T-helper 1 cell treated with Interleukin-12 subunit alpha and Interleukin-12 subunit beta and Interleukin-4 antibody, amounts not matched to agents 30 μg/mL and 1 μg/mL, for 36 hours (primary cell): ENCODE results near the gene PTPRG.

Source experiments
- H3K27ac Mint-ChIP-seq: one replicate; pipeline ENCODE4 v1.8.0; 2021; ENCODE audit warnings: mild to moderate bottlenecking, mixed read lengths
- H3K27me3 Mint-ChIP-seq: one replicate; pipeline ENCODE4 v1.8.0; 2021; ENCODE audit warnings: low read depth, mixed read lengths
- H3K36me3 Mint-ChIP-seq: one replicate; pipeline ENCODE4 v1.8.0; 2021; ENCODE audit warnings: low read depth, mixed read lengths
- H3K4me1 Mint-ChIP-seq: one replicate; pipeline ENCODE4 v1.8.0; 2021; ENCODE audit warnings: low read depth, mixed read lengths
- H3K4me3 Mint-ChIP-seq: one replicate; pipeline ENCODE4 v1.8.0; 2021; ENCODE audit warnings: mild to moderate bottlenecking, moderate library complexity, mixed read lengths
- H3K9me3 Mint-ChIP-seq: one replicate; pipeline ENCODE4 v1.8.0; 2021; ENCODE audit warnings: mixed read lengths

Gene PTPRG

DNA sequence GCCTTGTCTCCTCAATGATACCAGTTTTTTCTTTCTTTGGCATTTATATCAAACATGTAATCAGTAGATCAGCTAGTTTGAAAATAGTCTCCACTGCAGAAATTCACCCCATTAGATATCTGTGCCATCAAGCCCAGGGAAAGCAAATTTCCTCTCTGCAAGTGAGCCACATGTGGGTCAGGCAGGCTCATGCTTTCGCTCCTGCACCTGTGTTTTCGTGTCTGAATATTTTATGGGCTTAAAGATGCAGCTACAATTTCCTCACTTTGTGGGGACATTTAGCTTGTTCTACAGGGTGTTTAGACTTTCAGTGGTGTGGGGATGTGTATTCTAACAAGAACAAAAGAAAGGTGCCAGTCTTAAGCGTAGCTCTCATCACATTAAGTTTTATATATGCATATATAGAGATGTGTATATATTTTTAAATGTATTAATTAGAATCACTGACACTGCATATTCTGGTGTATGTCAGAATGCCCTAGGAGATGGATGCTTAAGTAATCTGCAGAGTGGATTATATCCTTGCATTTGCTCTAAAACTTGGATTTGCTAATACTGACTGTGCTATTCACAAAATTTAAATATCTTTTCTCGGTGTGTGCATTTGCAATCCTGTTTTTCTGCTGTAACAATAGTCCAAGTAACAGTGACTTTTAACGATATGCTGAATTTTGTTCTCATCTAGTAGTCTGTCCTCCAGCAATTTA, 372.6 kb downstream of the PTPRG start:
- no peaks in the 10 kb centered on the region for H3K27me3 Mint-ChIP-seq
- no peaks in the 10 kb centered on the region for H3K36me3 Mint-ChIP-seq
- no peaks in the 10 kb centered on the region for H3K4me1 Mint-ChIP-seq
- H3K9me3 Mint-ChIP-seq = no peaks in the 10 kb centered on the region
- no peak overlapping the region for H3K27ac Mint-ChIP-seq
- no peak overlapping the region for H3K4me3 Mint-ChIP-seq

DNA sequence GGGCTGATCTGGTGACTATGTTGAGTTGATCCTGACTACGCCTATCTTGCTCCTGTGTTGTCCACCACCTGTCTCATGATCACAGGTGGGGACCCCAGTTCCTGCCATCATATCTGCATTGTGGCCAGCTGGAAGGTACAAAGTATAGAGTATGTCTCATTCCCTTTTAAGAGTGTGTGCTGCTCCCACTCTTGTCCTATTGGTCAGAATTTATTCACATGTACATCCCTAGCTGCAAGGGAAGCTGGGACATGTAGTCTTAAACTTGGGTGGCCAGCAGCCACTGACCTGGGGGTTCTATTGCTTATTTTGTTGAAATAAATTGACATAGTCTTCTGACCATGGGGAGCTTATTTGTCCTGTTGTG, 373.1 kb downstream of the PTPRG start:
- H3K36me3 Mint-ChIP-seq = no peaks in the 10 kb centered on the region

DNA sequence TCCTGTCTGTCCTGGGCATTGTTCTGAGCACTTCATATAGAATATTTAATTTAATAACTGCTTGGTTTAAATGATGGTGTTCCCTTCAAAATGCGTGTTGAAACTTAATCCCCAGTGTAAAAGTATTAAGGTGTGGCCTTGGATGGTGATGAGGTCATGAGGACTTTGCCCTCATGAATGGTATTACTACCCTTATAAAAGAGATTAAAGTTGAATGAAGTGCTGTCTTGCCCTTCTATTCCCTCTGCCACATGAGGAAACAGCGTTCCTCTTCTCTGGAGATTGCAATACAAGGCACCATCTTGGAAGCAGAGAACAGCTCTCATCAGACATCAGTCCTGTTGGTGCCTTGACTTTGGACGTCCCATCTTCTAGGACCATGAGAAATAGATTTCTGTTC, 374.4 kb downstream of the PTPRG start:
- Mint-ChIP-seq H3K36me3 (no peaks in the 10 kb centered on the region), H3K27ac (no peak overlapping the region), H3K27me3 (no peaks in the 10 kb centered on the region), H3K9me3 (no peaks in the 10 kb centered on the region), H3K4me3 (no peak overlapping the region), H3K4me1 (no peaks in the 10 kb centered on the region)

More for the DNA sequence above, 373.1 kb downstream of the PTPRG start:
- H3K27me3 Mint-ChIP-seq = no peaks in the 10 kb centered on the region
- H3K4me3 Mint-ChIP-seq = no peak overlapping the region
- no peaks in the 10 kb centered on the region for H3K9me3 Mint-ChIP-seq
- H3K4me1 Mint-ChIP-seq = no peaks in the 10 kb centered on the region
- no peak overlapping the region for H3K27ac Mint-ChIP-seq

DNA sequence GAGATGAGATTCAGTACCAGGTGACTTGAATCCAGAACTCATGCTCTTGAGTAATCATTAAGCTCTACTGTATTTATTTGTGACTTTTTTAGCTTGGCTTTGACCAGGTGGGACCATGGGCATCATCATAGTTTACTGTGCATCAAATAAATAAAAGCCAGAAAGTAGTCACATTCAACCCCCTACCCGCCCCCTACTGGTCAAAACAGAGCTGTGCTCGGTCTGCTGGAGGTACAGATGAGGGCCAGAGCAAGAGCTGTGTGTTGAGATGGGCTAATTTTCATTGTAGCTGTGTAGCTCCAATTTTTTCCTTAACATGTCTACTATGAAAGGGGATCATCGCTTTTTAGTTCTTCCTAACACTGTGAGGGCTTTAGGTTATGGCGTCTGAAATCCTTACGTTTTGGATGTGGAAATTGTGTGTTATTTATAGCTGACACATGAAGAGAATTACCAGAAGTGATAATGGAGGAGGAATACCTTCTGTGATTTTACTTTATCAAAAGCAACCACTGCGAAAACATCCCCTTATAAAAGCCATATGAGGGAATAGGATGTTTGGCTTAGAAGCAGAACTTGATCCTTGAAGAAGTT, 375.1 kb downstream of the PTPRG start:
- Mint-ChIP-seq H3K4me3 (no peak overlapping the region), H3K27ac (no peak overlapping the region), H3K9me3 (no peaks in the 10 kb centered on the region)

DNA sequence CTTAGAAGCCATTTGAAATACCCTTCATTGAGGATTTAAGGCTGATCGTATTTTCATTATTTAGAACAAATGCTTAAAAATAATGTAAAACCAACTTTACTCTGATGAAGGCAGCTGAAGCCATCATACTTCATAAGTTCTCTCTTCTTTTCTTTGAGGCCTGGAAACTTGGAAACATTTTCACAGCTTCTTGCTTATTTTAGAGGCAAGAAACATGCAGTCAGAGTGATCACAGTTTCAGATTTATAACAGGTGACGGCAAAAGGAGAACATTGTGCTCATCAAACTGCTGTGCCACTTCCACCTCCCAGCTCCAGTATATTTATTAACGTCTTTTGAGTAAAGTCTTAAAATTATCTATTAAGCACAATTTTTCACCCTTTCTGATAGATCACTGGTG, 376.1 kb downstream of the PTPRG start:
- no peaks in the 10 kb centered on the region for H3K27me3 Mint-ChIP-seq
- H3K4me1 Mint-ChIP-seq = no peaks in the 10 kb centered on the region
- H3K27ac Mint-ChIP-seq = no peak overlapping the region
- no peak overlapping the region for H3K4me3 Mint-ChIP-seq
- no peaks in the 10 kb centered on the region for H3K9me3 Mint-ChIP-seq
- H3K36me3 Mint-ChIP-seq = no peaks in the 10 kb centered on the region

More for the DNA sequence above, 375.1 kb downstream of the PTPRG start:
- Mint-ChIP-seq H3K4me1 (no peaks in the 10 kb centered on the region), H3K27me3 (no peaks in the 10 kb centered on the region), H3K36me3 (no peaks in the 10 kb centered on the region)

DNA sequence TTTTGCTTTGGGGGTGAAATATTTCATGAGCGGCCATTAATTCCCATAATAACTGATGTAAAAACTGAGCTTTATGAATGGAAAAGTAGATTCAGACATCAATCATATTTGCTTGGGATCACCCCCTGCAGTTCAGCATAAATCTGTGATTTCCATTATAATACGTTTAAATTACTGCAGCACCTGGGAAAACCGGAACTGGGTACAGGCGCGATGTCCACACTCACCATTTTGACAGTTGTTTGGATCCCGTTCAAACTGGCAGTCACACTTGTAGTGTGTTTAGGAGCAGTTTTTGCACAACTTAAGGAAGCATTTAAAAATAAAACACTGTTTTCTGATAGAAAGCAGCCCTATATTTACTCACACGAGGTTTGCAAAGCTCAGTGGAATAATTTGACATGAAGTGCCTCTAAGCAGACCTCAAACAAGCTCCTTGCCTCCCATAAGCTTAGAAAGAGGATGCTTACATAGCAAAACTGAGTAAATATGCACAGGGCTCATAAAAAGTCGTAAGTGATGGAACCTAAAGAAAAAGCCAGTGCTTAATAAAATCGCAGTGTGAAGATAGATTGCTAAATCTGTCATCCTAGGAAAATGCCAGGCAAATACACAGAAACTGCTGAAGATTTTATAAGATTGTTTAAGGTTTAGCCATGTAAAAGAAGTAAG, 377.6 kb downstream of the PTPRG start:
- no peak overlapping the region for H3K27ac Mint-ChIP-seq
- H3K4me1 Mint-ChIP-seq = no peaks in the 10 kb centered on the region
- H3K36me3 Mint-ChIP-seq = no peaks in the 10 kb centered on the region
- no peaks in the 10 kb centered on the region for H3K27me3 Mint-ChIP-seq
- H3K4me3 Mint-ChIP-seq = no peak overlapping the region
- no peaks in the 10 kb centered on the region for H3K9me3 Mint-ChIP-seq

DNA sequence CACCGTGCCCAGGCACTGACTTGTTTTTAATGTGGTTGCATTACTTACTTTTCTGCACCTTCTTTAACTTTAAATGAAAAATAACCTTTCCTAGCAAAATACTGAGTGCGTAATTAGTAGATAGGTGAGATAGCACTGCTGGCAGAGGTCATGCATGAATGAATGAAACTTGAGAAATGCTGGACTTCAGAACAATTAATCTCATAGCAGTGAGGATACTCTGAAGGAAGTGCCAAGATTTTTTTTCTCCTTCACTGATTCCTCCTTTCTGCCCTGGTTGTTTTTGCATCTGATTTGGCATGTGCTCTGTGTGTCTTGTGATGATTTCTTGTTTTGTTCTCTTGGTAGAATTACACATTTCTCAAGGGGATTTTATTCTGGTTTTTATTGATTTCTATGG, 378.9 kb downstream of the PTPRG start:
- Mint-ChIP-seq H3K4me1 (no peaks in the 10 kb centered on the region), H3K9me3 (no peaks in the 10 kb centered on the region), H3K4me3 (no peak overlapping the region), H3K36me3 (no peaks in the 10 kb centered on the region), H3K27ac (no peak overlapping the region), H3K27me3 (no peaks in the 10 kb centered on the region)

DNA sequence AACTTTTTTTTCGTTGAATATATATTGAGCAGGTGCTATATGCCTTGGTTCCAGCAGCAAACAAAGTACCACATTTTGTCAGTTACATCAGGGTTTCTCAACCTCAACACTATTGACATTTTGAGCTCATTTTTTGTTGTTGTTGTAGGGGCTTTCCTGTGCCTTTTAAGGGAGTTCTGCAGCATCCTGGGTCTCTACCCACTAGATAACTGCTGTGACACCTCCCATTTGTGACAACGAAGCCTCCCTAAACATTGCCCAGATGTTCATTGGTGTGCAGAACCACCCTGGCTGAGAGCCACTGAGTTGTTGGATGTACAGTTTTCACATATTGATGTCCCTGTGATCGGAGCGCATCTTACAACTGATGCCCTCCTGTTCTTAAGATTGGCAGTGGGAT, 382.6 kb downstream of the PTPRG start:
- Mint-ChIP-seq H3K36me3 (no peaks in the 10 kb centered on the region), H3K4me1 (no peaks in the 10 kb centered on the region), H3K4me3 (no peak overlapping the region), H3K9me3 (no peaks in the 10 kb centered on the region), H3K27ac (no peak overlapping the region), H3K27me3 (no peaks in the 10 kb centered on the region)

DNA sequence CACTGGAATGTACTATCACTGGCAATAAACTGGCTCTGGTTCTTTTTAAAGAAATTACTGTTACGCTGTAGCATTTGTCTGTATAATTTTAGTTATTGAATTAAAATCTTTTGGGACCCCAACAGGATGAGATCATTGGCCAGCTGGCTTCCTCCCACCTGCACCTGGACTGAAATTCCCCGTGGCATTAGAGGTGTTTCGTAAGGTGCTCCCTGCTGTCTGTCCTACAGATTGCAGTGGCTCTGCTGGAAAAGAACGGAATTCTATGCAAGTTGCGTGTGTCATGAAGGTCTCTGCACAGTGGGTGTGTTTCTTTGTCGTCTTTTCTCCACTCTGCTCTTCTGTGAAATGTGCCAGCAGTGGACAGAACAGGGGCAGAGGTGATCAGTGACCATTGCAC, 383.4 kb downstream of the PTPRG start:
- Mint-ChIP-seq H3K4me1 (no peaks in the 10 kb centered on the region), H3K27ac (no peak overlapping the region), H3K27me3 (no peaks in the 10 kb centered on the region), H3K36me3 (no peaks in the 10 kb centered on the region), H3K9me3 (no peaks in the 10 kb centered on the region), H3K4me3 (no peak overlapping the region)

DNA sequence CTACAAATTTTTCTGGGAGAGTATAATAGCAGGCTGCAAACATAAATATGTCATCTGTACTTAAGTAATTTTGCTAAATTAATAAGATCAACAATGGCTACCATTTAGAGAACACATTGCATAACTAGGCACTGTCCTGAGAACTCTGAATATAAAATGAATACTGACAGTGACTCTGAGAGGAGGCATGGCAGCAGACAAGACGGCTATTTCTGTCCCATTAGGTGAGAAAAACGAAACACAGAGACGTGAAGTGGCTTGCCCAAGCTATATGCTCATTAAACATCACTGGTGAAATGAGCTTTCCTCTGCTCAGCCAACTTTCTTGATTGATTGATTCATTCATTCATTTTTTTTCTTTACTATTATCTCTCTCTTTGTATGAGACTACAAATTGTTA, 384.3 kb downstream of the PTPRG start:
- Mint-ChIP-seq H3K4me1 (no peaks in the 10 kb centered on the region), H3K9me3 (no peaks in the 10 kb centered on the region), H3K4me3 (no peak overlapping the region), H3K27ac (no peak overlapping the region), H3K27me3 (no peaks in the 10 kb centered on the region), H3K36me3 (no peaks in the 10 kb centered on the region)

DNA sequence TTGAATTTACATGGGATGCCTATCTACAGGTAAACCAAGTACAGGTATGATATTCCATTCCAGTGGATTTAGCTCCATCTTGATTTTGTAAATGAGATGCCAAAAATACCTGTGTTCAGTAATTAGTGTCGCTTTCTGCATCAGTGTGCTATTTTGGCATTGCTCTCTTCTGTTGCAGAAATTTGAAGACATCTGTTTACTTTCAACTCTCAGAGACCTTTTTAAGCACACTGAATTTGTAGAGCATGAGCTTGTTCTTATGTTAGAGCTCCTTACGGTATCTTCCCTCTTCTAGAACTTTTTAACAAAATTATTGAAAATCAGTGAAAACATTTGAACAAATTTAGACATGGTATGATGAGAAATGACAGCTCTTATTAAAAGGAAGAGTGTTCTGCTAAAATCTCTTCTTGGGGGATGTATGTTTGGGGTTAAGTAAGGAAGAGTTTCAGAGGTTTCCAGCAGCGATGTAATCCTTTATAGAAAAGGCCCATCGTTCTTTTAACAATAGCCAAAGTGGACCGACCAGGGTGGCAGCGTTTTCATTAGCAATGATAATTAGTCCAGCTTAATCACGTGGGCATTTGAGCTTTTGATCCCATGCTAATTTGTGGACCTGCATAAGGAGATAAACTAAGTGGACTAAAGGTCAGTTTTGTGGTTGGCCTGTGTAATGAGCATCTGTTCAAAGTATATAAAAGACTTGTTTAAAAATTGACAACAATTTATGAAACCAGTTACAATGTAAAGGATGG, 385.4 kb downstream of the PTPRG start:
- H3K4me1 Mint-ChIP-seq = no peaks in the 10 kb centered on the region
- H3K27me3 Mint-ChIP-seq = no peaks in the 10 kb centered on the region
- H3K4me3 Mint-ChIP-seq = no peak overlapping the region
- no peak overlapping the region for H3K27ac Mint-ChIP-seq
- H3K9me3 Mint-ChIP-seq = no peaks in the 10 kb centered on the region
- no peaks in the 10 kb centered on the region for H3K36me3 Mint-ChIP-seq

DNA sequence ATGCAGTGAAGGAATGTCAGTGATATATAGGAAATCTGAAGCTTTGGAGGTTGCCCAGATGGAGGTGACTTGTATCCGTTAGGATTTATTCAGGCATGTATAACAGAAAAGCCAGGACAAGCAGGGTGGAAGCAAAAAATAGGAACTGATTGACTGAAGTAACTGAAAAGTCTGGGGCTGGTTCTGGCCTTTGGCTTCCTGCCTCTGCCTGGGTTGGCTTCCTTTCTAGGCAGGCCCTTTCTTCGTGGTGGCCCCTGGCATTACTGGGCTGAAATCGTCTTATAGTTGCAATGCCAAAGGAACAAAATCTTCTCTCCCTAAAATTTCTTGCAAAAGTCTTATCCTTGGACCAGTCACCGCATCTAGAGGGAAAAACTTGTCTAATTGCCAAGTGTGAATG, 386.1 kb downstream of the PTPRG start:
- H3K36me3 Mint-ChIP-seq = no peaks in the 10 kb centered on the region
- no peaks in the 10 kb centered on the region for H3K9me3 Mint-ChIP-seq
- H3K4me3 Mint-ChIP-seq = no peak overlapping the region
- H3K4me1 Mint-ChIP-seq = no peaks in the 10 kb centered on the region
- no peak overlapping the region for H3K27ac Mint-ChIP-seq
- no peaks in the 10 kb centered on the region for H3K27me3 Mint-ChIP-seq

DNA sequence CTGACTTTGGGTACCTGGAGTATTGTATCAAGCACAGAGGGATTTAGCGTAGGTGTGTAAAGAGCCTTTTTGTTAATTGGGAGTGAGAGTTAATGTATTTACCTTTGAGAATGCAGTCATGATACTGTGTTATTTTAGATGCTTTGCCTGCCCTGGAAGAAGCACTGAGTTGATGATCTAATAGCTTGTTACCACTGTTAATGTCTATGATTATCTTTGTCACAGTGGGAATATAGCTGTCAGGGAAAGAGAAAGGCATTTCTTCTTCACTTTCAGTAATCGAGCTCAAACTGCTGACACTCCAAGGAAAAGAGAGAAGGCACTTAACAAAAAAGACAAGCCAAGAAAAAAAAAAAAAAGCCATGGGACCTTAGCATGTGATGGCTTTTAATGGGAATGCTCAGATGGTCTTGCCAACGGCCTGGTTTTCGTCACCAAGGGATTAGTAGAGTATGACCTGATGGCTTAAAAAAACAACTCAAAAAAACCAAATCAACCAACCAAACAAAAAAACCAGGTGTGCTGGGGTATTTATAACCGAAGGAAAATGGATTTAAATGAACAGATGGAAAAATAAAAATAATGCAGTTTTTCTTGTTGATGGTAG, 387.4 kb downstream of the PTPRG start:
- H3K9me3 Mint-ChIP-seq = no peaks in the 10 kb centered on the region
- no peaks in the 10 kb centered on the region for H3K4me1 Mint-ChIP-seq
- H3K27ac Mint-ChIP-seq = no peak overlapping the region
- H3K27me3 Mint-ChIP-seq = no peaks in the 10 kb centered on the region
- H3K4me3 Mint-ChIP-seq = no peak overlapping the region
- no peaks in the 10 kb centered on the region for H3K36me3 Mint-ChIP-seq

DNA sequence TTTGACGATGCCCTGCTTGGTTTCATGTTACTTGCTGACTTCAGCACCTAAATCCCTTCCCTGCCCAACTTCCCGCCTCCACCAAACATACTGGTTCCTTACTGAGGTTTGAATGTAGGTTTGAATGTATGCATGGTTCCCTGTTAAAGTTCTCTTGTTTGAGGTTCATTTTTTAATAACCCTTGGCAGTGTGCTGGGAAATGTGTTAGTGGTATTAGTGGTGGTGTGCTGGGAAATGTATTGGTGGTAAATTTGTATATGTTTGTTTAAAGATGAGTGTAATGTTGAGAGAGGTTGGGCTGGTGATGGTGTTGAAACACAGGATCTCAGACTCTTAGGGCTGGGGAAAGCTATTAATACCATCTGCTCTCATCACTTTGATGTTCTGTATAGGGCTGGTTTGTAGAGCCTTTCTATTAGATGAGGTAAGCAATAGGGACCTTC, 392.7 kb downstream of the PTPRG start:
- H3K4me1 Mint-ChIP-seq = no peaks in the 10 kb centered on the region
- H3K4me3 Mint-ChIP-seq = no peak overlapping the region
- no peaks in the 10 kb centered on the region for H3K27me3 Mint-ChIP-seq
- no peaks in the 10 kb centered on the region for H3K36me3 Mint-ChIP-seq
- no peaks in the 10 kb centered on the region for H3K9me3 Mint-ChIP-seq
- H3K27ac Mint-ChIP-seq = no peak overlapping the region
